HCT116 (cell line): Measurements from ENCODE around the gene ATAD3C. TPM values are rescaled to one million over a fixed set of nuclear protein-coding genes. Genes with fewer than 3 reads are reported as not detected.
"Not testable (repeated sequence)": the region's sequence is repeated elsewhere in the genome, so short reads cannot be mapped to it uniquely, and the experiment has no call there.

Experiments
- ATAC-seq: fragments of 200-7000 bp; cut with Tn5 transposase; 2 replicates; pipeline ENCODE4 v1.9.1; 2020; ENCODE audit warnings: mild to moderate bottlenecking, moderate library complexity
- BruUV-seq: library from RNA; stranded (reverse); fragments of 400-500 nt; replicated peaks from 2 replicates; lab custom pipeline; 2021; lab: Mats Ljungman, UMichigan
- CTCF ChIA-PET: fragments of 300-600 bp; sonication (Branson Sonifier 250); formaldehyde crosslinking; loops from one replicate; lab custom pipeline; 2021; ENCODE audit warnings: antibody characterized with exemption; lab: Charles Lee
- POLR2A ChIA-PET: fragments of 300-600, 350-600 bp; sonication (Branson Sonifier 250); formaldehyde crosslinking; loops from one replicate; lab custom pipeline; 2021; ENCODE audit warnings: antibody characterized with exemption; lab: Charles Lee
- RAD21 ChIA-PET, 2 experiments: fragments of 300-600 bp; sonication (Branson Sonifier 250); formaldehyde crosslinking; loops; one replicate each; lab custom pipeline; 2023; ENCODE audit warnings: low total read pairs in 2 of 2; ENCODE audit not compliant: uncharacterized antibody in 2 of 2, unreplicated experiment in 2 of 2, low non-redundant PET in 1 of 2; lab: Charles Lee
- DNase-seq: peaks from one replicate; pipeline ENCODE4 v3.0.0-alpha.2; 2010; ENCODE audit warnings: low read depth, low spot score
- H2AFZ ChIP-seq: fragments of 200-600 bp; shearing (Covaris generic), sonication (generic); 2 replicates; pipeline ENCODE4 v1.6.1; 2017; ENCODE audit warnings: low read depth, mixed run types, mixed read lengths, antibody characterized with exemption, low read length; ENCODE audit not compliant: poor library complexity, severe bottlenecking
- H3K27ac ChIP-seq: 2 replicates; pipeline ENCODE4 v1.5.1; 2012; ENCODE audit warnings: low read depth, low read length
- H3K27me3 ChIP-seq: fragments of 200-600 bp; sonication (generic); 2 replicates; pipeline ENCODE4 v1.6.1; 2016; ENCODE audit warnings: mixed run types, low read length, mixed read lengths; ENCODE audit not compliant: insufficient read depth
- H3K36me3 ChIP-seq, 2 experiments: fragments of 200-500 bp in 1 of 2; fragments of 200-600 bp in 1 of 2; sonication (Bioruptor generic) in 1 of 2; sonication (generic) in 1 of 2; 2 replicates each; pipeline versions ENCODE4 v1.5.1 to v1.6.1; 2014 to 2016; ENCODE audit warnings: low read length in 2 of 2, inconsistent platforms in 1 of 2, mixed read lengths in 1 of 2, mixed run types in 1 of 2; ENCODE audit not compliant: insufficient read depth in 2 of 2, control insufficient read depth in 1 of 2
- H3K4me1 ChIP-seq, 2 experiments: fragments of 200-600 bp in 1 of 2; sonication (generic) in 1 of 2; 2 replicates each; pipeline versions ENCODE4 v1.5.1 to v1.6.1; 2012 to 2017; ENCODE audit warnings: low read length in 2 of 2, inconsistent platforms in 1 of 2, mild to moderate bottlenecking in 1 of 2, mixed read lengths in 1 of 2, mixed run types in 1 of 2, moderate library complexity in 1 of 2; ENCODE audit not compliant: insufficient read depth in 2 of 2, control insufficient read depth in 1 of 2
- H3K4me2 ChIP-seq: fragments of 200-600 bp; sonication (generic); 2 replicates; pipeline ENCODE4 v1.6.1; 2017; ENCODE audit warnings: mixed run types, low read length, mixed read lengths
- H3K4me3 ChIP-seq, 2 experiments: fragments of 200-600 bp in 1 of 2; sonication (generic) in 1 of 2; replicated peaks in 1 of 2; 2 replicates each; pipeline ENCODE4 v1.5.1; 2011 to 2016; ENCODE audit warnings: low read length in 2 of 2, control low read depth in 1 of 2, low read depth in 1 of 2, mild to moderate bottlenecking in 1 of 2, mixed read lengths in 1 of 2, mixed run types in 1 of 2
- H3K79me2 ChIP-seq: fragments of 200-600 bp; sonication (generic); 2 replicates; pipeline ENCODE4 v1.6.1; 2017; ENCODE audit warnings: mild to moderate bottlenecking, mixed run types, low read length, moderate library complexity, mixed read lengths; ENCODE audit not compliant: insufficient read depth
- H3K9ac ChIP-seq: fragments of 200-600 bp; sonication (generic); 2 replicates; pipeline ENCODE4 v1.6.1; 2016; ENCODE audit warnings: low read length, mixed read lengths
- H3K9me2 ChIP-seq: fragments of 200-600 bp; sonication (generic), shearing (Covaris generic); 2 replicates; pipeline ENCODE4 v1.6.1; 2017; ENCODE audit warnings: mixed run types, mild to moderate bottlenecking, moderate library complexity; ENCODE audit not compliant: insufficient read depth
- H3K9me3 ChIP-seq, 2 experiments: fragments of 200-500 bp in 1 of 2; fragments of 200-600 bp in 1 of 2; sonication (Bioruptor generic) in 1 of 2; sonication (generic) in 1 of 2; 2 replicates each; pipeline ENCODE4 v1.6.1; 2014 to 2017; ENCODE audit warnings: low read length in 2 of 2, mixed read lengths in 2 of 2, inconsistent platforms in 1 of 2, low read depth in 1 of 2, mild to moderate bottlenecking in 1 of 2, mixed run types in 1 of 2, moderate library complexity in 1 of 2; ENCODE audit not compliant: control insufficient read depth in 1 of 2, insufficient read depth in 1 of 2
- H4K20me1 ChIP-seq: fragments of 200-600 bp; sonication (generic), shearing (Covaris generic); 2 replicates; pipeline ENCODE4 v1.6.1; 2017; ENCODE audit warnings: mixed run types, mild to moderate bottlenecking, moderate library complexity; ENCODE audit not compliant: insufficient read depth
- EGR1 ChIP-seq: IDR thresholded peaks from 2 replicates; pipeline ENCODE4 v1.6.1; 2012; ENCODE audit warnings: low read depth
- EZH2 ChIP-seq: fragments of 200-600 bp; sonication (generic); IDR thresholded peaks from 2 replicates; pipeline ENCODE4 v1.6.1; 2017; ENCODE audit warnings: antibody characterized with exemption, mixed run types
- FOSL1 ChIP-seq: IDR thresholded peaks from 2 replicates; pipeline ENCODE4 v1.6.1; 2012; ENCODE audit warnings: low read depth
- MAX ChIP-seq: IDR thresholded peaks from 2 replicates; pipeline ENCODE4 v1.6.1; 2012
- POLR2AphosphoS5 ChIP-seq: IDR thresholded peaks from 2 replicates; pipeline ENCODE4 v1.6.1; 2011; ENCODE audit warnings: mild to moderate bottlenecking, low read depth, low read length, moderate library complexity
- REST ChIP-seq: IDR thresholded peaks from 2 replicates; pipeline ENCODE4 v1.6.1; 2012; ENCODE audit warnings: low read depth
- SIN3A ChIP-seq: IDR thresholded peaks from 2 replicates; pipeline ENCODE4 v1.6.1; 2012; ENCODE audit warnings: low read depth
- SP1 ChIP-seq: IDR thresholded peaks from 2 replicates; pipeline ENCODE4 v1.6.1; 2012; ENCODE audit warnings: low read depth
- SRF ChIP-seq: IDR thresholded peaks from 2 replicates; pipeline ENCODE4 v1.6.1; 2012; ENCODE audit warnings: low read depth
- TCF7L2 ChIP-seq: IDR thresholded peaks from 2 replicates; pipeline ENCODE4 v1.7.0; 2011; ENCODE audit warnings: borderline replicate concordance, inconsistent platforms; ENCODE audit not compliant: insufficient read depth, insufficient read length; ENCODE audit errors: extremely low read depth
- YY1 ChIP-seq: IDR thresholded peaks from 2 replicates; pipeline ENCODE4 v1.6.1; 2011; ENCODE audit warnings: low read length, low read depth, moderate library complexity, mild to moderate bottlenecking; ENCODE audit not compliant: insufficient replicate concordance; ENCODE audit errors: extremely low read depth
- intact Hi-C: fragments of 100-400 bp; cut with micrococcal nuclease; formaldehyde crosslinking; loops from 2 replicates; pipeline ENCODE4 v1.10.0; 2022
- total RNA-seq: library from RNA; stranded (reverse); gene quantifications from one replicate; pipeline ENCODE4 v1.2.1, GENCODE V29; 2021; ENCODE audit not compliant: unreplicated experiment
- TF ChIP-seq, protein P1 (sequence below): IDR thresholded peaks from 2 replicates; pipeline ENCODE4 v1.6.1; 2011; ENCODE audit warnings: mild to moderate bottlenecking, low read length, moderate library complexity; ENCODE audit not compliant: insufficient replicate concordance; ENCODE audit errors: extremely low read depth

ATAD3C gene
- total RNA-seq, 1 experiment from 2014 or later, result 0.61 TPM

DNA sequence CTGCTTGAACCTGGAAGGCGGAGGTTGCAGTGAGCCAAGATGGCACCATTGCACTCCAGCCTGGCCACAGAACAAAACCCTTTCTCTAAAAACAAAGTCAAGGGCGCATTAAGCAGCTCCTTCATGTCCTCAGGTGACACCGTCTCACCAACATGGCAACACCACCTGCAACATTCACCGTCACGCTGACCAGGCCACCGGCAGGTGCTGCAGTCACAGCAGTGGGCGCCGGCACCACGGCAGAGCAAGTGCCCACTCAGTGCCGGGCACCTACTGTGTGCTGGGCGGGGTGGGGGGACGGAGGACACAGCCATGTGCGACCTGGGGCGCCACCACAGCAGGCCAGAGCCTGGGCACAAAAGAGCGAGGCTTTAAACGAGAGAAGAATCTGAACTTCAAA lies 34.2 kb downstream of the ATAD3C start:
- Histone ChIP-seq H3K4me1 (no peaks in the 10 kb centered on the region), H3K27me3 (no peaks in the 10 kb centered on the region), H3K4me3 (no peak overlapping the region), H3K4me2 (no peak overlapping the region), H3K9ac (no peak overlapping the region), H3K36me3 (peaks cover 19 to 45% of the 10 kb centered on the region in 2 experiments; a peak in 3 of 4 replicates)
- TSS peak; percentile 17 for BruUV-seq
- POLR2A ChIA-PET, result no interaction called here
- CTCF ChIA-PET, result no interaction called here
- TF ChIP-seq REST (no peak), SP1 (no peak), SIN3A (no peak), FOSL1 (no peak), EZH2 (no peak), TCF7L2 (no peak), SRF (no peak), POLR2AphosphoS5 (no peak), EGR1 (no peak), YY1 (no peak), MAX (no peak)
- TF ChIP-seq, protein P1, sequence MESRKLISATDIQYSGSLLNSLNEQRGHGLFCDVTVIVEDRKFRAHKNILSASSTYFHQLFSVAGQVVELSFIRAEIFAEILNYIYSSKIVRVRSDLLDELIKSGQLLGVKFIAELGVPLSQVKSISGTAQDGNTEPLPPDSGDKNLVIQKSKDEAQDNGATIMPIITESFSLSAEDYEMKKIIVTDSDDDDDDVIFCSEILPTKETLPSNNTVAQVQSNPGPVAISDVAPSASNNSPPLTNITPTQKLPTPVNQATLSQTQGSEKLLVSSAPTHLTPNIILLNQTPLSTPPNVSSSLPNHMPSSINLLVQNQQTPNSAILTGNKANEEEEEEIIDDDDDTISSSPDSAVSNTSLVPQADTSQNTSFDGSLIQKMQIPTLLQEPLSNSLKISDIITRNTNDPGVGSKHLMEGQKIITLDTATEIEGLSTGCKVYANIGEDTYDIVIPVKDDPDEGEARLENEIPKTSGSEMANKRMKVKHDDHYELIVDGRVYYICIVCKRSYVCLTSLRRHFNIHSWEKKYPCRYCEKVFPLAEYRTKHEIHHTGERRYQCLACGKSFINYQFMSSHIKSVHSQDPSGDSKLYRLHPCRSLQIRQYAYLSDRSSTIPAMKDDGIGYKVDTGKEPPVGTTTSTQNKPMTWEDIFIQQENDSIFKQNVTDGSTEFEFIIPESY, result no peak
- TF ChIP-seq, all 23 proteins: peak for 0
- Histone ChIP-seq H3K79me2 (peaks cover 19% of the 10 kb centered on the region; the same call in 1 of the 2 replicates), H2AFZ (no peak overlapping the region), H3K9me2 (no peaks in the 10 kb centered on the region), H4K20me1 (no peaks in the 10 kb centered on the region), H3K9me3 (no peaks in the 10 kb centered on the region), H3K27ac (no peak overlapping the region)
- ATAC-seq (no peak), DNase-seq (no peak)
- intact Hi-C loops, result no loop called here
- RAD21 ChIA-PET, result no interaction called here

GRCh38 chr1:1484976-1485750 lies 35.7 kb downstream of the ATAD3C start:
- intact Hi-C loops, DNase-seq, POLR2A ChIA-PET, H3K27ac ChIP-seq, H3K4me2 ChIP-seq, H3K27me3 ChIP-seq, H3K9ac ChIP-seq, H3K9me2 ChIP-seq, H3K9me3 ChIP-seq, H4K20me1 ChIP-seq, H3K4me1 ChIP-seq, RAD21 ChIA-PET, BruUV-seq, CTCF ChIA-PET, H2AFZ ChIP-seq, H3K4me3 ChIP-seq: not testable (repeated sequence)
- H3K36me3 ChIP-seq, result peaks cover 14 to 48% of the 10 kb centered on the region in 2 experiments
- peaks cover 10% of the 10 kb centered on the region; the same call in 1 of the 2 replicates for H3K79me2 ChIP-seq
- 0 out of 2 replicates have a peak, but pooled peaks have one; percentile 8 for ATAC-seq
